ENCODE data around the gene DIAPH2. TPM values are rescaled to one million over a fixed set of nuclear protein-coding genes. Genes with fewer than 3 reads are reported as not detected.

The DIAPH2 gene
- total and polyA plus RNA-seq, 8 donors = 1.9 to 10.0 (median 5.9) TPM

DNA sequence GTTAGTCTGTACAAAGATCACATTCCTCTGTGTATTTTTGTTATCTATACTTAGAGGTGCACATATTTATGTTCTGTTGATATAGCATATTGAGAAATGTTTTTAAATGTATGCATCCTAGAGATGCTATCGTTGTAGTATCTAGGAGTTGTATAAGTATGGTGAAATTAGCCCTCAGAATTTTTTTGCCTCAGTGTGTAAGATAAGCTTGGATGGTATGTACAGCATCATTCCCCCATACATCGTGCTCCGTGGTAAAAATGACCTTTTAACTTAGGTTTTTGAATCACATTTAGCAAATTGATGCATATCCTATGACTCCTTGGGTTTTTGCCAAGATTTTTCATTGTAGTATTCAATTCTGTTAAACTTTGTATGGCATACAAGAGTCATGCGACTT lies 312.6 kb downstream of the DIAPH2 start:
- Histone ChIP-seq H3K36me3 (no peaks in the 10 kb centered on the region), H3K27ac (no peak overlapping the region), H3K9me3 (no peaks in the 10 kb centered on the region), H3K27me3 (no peaks in the 10 kb centered on the region), H3K4me1 (no peaks in the 10 kb centered on the region), H3K4me3 (no peak overlapping the region)
- 71 to 72% methylated on average over 4 of the region's 4 CpGs for WGBS, 2 donors
- intact Hi-C loops (cut with DNase I) = no loop called here
- no peak for ATAC-seq
- DNase-seq = no peak
- FAIRE-seq = no peak
- TF ChIP-seq, protein P1, sequence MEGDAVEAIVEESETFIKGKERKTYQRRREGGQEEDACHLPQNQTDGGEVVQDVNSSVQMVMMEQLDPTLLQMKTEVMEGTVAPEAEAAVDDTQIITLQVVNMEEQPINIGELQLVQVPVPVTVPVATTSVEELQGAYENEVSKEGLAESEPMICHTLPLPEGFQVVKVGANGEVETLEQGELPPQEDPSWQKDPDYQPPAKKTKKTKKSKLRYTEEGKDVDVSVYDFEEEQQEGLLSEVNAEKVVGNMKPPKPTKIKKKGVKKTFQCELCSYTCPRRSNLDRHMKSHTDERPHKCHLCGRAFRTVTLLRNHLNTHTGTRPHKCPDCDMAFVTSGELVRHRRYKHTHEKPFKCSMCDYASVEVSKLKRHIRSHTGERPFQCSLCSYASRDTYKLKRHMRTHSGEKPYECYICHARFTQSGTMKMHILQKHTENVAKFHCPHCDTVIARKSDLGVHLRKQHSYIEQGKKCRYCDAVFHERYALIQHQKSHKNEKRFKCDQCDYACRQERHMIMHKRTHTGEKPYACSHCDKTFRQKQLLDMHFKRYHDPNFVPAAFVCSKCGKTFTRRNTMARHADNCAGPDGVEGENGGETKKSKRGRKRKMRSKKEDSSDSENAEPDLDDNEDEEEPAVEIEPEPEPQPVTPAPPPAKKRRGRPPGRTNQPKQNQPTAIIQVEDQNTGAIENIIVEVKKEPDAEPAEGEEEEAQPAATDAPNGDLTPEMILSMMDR (IDR thresholded peaks at IDR 0.05) = no peak

DNA sequence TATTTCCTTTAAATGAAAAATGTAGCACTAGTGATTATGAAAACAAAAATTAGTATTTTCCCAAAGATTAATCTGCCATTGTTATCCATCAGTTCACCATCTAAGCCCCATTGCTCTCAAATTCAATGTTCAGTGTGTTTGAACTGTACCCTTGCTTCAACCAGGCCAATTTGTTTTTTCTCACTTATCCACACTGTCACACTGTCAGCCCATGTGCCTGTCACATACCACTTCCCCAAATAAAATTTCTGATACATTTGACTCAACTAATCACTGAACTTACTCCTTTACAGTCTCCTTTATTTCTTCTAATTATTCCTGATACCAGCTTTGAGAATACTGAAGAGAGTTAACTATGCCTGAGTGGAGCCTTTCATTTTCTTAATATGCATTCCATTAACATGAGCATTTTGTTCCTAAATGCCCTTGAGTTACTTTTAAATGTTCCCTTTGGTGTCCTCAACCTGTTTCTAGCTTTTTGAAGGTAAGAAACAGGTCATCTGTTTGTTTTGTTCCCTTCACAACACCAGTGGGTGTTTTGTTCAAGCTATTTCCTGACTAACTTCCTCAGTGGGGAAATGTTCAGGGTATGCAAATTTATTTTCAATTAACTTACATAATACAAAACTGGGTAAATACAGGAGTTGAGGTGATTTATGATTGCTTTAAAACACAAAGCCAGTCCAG lies 316.2 kb downstream of the DIAPH2 start:
- H3K36me3 ChIP-seq = no peaks in the 10 kb centered on the region
- TF ChIP-seq, protein P1 (IDR thresholded peaks at IDR 0.05) = no peak
- no peaks in the 10 kb centered on the region for H3K27me3 ChIP-seq
- H3K27ac ChIP-seq = no peak overlapping the region
- H3K9me3 ChIP-seq = no peaks in the 10 kb centered on the region
- H3K4me3 ChIP-seq = no peak overlapping the region
- no peak for DNase-seq
- no peak for FAIRE-seq
- ATAC-seq = no peak
- intact Hi-C loops (cut with DNase I) = no loop called here
- no peaks in the 10 kb centered on the region for H3K4me1 ChIP-seq

DNA sequence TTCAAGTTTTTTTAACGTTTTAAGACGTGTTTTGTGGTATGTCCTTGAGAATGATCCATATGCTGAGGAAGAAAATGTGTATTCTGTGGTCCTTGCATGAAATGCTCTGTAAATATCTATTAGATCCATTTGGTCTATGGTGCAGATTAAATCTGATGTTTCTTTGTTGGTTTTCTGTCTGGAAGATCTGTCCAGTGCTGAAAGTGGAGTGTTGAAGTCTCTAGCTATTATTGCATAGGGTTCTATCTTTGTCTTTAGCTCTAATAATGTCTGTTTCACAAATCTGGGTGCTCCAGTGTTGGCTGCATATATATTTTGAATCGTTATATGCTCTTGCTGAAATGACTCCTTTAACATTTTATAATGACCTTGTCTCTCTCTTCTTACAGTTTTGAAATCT lies 321.5 kb downstream of the DIAPH2 start:
- no peak for FAIRE-seq
- intact Hi-C loops (cut with DNase I) = no loop called here

DNA sequence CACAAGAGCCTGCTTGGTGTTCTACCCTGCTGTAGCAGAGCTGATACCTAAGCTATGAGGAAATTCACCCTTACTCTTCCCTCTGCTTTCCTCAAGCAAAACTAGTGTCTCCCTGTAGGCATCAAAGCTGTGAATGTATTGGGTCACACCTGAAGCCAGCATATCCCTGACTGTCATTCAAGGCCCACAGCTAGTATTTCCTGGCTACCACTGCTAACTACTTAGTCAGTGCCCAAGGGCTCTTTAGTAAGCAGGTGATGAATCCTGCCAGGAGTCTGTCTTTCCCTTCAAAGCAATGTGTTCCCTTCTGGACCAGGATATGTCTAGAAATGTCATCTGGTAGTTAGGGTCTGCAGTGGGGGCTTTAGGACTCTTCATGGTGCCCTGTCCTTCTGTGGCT lies 324.7 kb downstream of the DIAPH2 start:
- no peak for DNase-seq
- Histone ChIP-seq H3K9me3 (no peaks in the 10 kb centered on the region), H3K4me3 (no peak overlapping the region), H3K27me3 (peaks cover 0 to 3% (median 0%) of the 10 kb centered on the region in 4 donors), H3K36me3 (no peaks in the 10 kb centered on the region), H3K4me1 (no peaks in the 10 kb centered on the region), H3K27ac (no peak overlapping the region)
- no peak for FAIRE-seq
- no peak for ATAC-seq
- TF ChIP-seq, protein P1 (IDR thresholded peaks at IDR 0.05) = no peak
- intact Hi-C loops (cut with DNase I) = no loop called here

More for the DNA sequence above, 321.5 kb downstream of the DIAPH2 start:
- no peak for ATAC-seq
- TF ChIP-seq, protein P1 (IDR thresholded peaks at IDR 0.05) = no peak
- H3K4me1 ChIP-seq = no peaks in the 10 kb centered on the region
- no peaks in the 10 kb centered on the region for H3K36me3 ChIP-seq
- H3K4me3 ChIP-seq = no peak overlapping the region
- H3K9me3 ChIP-seq = no peaks in the 10 kb centered on the region
- WGBS, 2 donors = 69 to 77% methylated on average over 3 of the region's 3 CpGs
- no peak overlapping the region for H3K27ac ChIP-seq
- no peak for DNase-seq
- H3K27me3 ChIP-seq = peaks cover 0 to 3% (median 0%) of the 10 kb centered on the region in 4 donors

DNA sequence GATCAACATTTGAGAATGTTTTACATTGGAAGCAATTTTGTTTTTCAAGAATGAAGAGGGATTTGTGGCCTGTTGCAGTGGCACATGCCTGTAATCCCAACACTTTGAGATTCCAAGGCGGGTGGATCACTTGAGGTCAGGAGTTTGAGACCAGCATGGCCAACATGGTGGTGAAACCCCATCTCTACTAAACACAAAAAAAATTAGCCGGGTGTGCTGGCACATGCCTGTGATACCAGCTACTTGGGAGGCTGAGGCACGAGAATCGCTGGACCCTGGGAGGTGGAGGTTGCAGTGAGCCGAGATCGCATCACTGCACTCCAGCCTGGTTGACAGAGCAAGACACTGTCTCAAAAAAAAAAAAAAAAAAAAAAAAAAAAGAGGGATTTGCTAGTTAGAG lies 326.9 kb downstream of the DIAPH2 start:
- Histone ChIP-seq H3K36me3 (no peaks in the 10 kb centered on the region), H3K27ac (no peak overlapping the region), H3K27me3 (peaks cover 0 to 3% (median 0%) of the 10 kb centered on the region in 4 donors), H3K9me3 (no peaks in the 10 kb centered on the region), H3K4me1 (no peaks in the 10 kb centered on the region), H3K4me3 (no peak overlapping the region)
- FAIRE-seq = no peak
- 95 to 97% methylated on average over 6 of the region's 6 CpGs for WGBS, 2 donors
- intact Hi-C loops (cut with DNase I) = no loop called here
- TF ChIP-seq, protein P1 (IDR thresholded peaks at IDR 0.05) = no peak
- no peak for ATAC-seq
- DNase-seq = no peak

Measured in pancreas (tissue), 10 donors.